ENCODE results near the gene TSBP1. TPM values are rescaled to one million over a fixed set of nuclear protein-coding genes. Genes with fewer than 3 reads are reported as not detected.

TSBP1 gene
- total RNA-seq, 1 experiment from 2014 or later = not detected

- no peak for DNase-seq
- H3K4ac ChIP-seq (ENCODE audit: low read depth, low read length) = no peak overlapping the region
- no peak overlapping the region for H3K9ac ChIP-seq (ENCODE audit: extremely low read depth, insufficient read length, low read length)
- no peak overlapping the region for H3K18ac ChIP-seq (ENCODE audit: insufficient read length, low read depth, low read length)
- no peaks in the 10 kb centered on the region for H4K20me1 ChIP-seq (ENCODE audit: control insufficient read depth, insufficient read depth, insufficient read length)
- H4K91ac ChIP-seq (ENCODE audit: insufficient read length, low read depth, low read length) = no peak overlapping the region
- no CpG with 5 or more reads among the region's 9 CpGs for WGBS (ENCODE audit: extremely low coverage, insufficient read length, low lambda C conversion rate)
- no peak overlapping the region for H2BK5ac ChIP-seq (ENCODE audit: insufficient read length, low read length)
- H3K14ac ChIP-seq (ENCODE audit: insufficient read depth, low read length) = no peak overlapping the region
- H3K23ac ChIP-seq (ENCODE audit: insufficient read length, low read depth, low read length) = no peak overlapping the region
- H2AFZ ChIP-seq (ENCODE audit: low read length) = no peak overlapping the region
- no peaks in the 10 kb centered on the region for H3K79me1 ChIP-seq (ENCODE audit: insufficient read depth, low read depth, low read length, poor library complexity, severe bottlenecking)
- no peaks in the 10 kb centered on the region for H3K79me2 ChIP-seq (ENCODE audit: insufficient read depth, low read length)
- Mint-ChIP-seq H3K4me1 (peaks cover 8 to 11% of the 10 kb centered on the region in 2 experiments), H3K4me3 (no peak overlapping the region), H3K27ac (no peak overlapping the region), H3K27me3 (ENCODE audit: low read depth) (peaks cover 10% of the 10 kb centered on the region), H3K9me3 (peaks cover 3 to 5% of the 10 kb centered on the region in 2 experiments; a peak in 4 of 5 replicates), H3K36me3 (ENCODE audit: insufficient read depth in 1 of 3, low read depth in 3 of 3) (no peaks in the 10 kb centered on the region; a peak in 1 of 7 replicates)
- no peaks in the 10 kb centered on the region for H3K23me2 ChIP-seq (ENCODE audit: insufficient read length, low read depth, low read length, poor library complexity, severe bottlenecking)
- TF ChIP-seq CTCF (conservative IDR thresholded peaks at IDR 0.05) = no peak
- no peak overlapping the region for H4K5ac ChIP-seq (ENCODE audit: insufficient read length, low read depth, low read length)
- H3T11ph ChIP-seq (ENCODE audit: low read length) = no peak overlapping the region
- no peak overlapping the region for H3K4me2 ChIP-seq (ENCODE audit: insufficient read depth, insufficient read length, low read length)
- no peak overlapping the region for H4K8ac ChIP-seq (replicated peaks; ENCODE audit: insufficient read length, low read depth, low read length)
- no peak overlapping the region for H2AK5ac ChIP-seq (ENCODE audit: insufficient read length, low read length)
- H2BK15ac ChIP-seq (ENCODE audit: low read depth, low read length) = no peak overlapping the region
- H2BK120ac ChIP-seq (ENCODE audit: low read depth, low read length, poor library complexity, severe bottlenecking) = no peak overlapping the region
- H3K27ac ChIP-seq (ENCODE audit: insufficient read length, low read depth, low read length) = no peak overlapping the region
- H3K56ac ChIP-seq (ENCODE audit: insufficient read length, low read depth, low read length) = no peak overlapping the region
- H2BK12ac ChIP-seq (ENCODE audit: insufficient read length, low read depth, low read length) = no peak overlapping the region
- H3K9me3 ChIP-seq (ENCODE audit: control insufficient read depth, low read depth, low read length) = no peaks in the 10 kb centered on the region
- H2BK20ac ChIP-seq (ENCODE audit: low read depth, low read length, poor library complexity, severe bottlenecking) = no peak overlapping the region
- H3K27me3 ChIP-seq (ENCODE audit: insufficient read depth, low read length) = no peaks in the 10 kb centered on the region
- peaks cover 4% of the 10 kb centered on the region; the same call in 1 of the 2 replicates for H3K4me1 ChIP-seq (ENCODE audit: insufficient read depth, low read length)
Measured at GRCh38 chr6:32406197-32406596, 34.5 kb upstream of the TSBP1 start.

Measured in H9 (cell line).